Karpas-422 (cell line): ENCODE measurements around the gene MAGOH. TPM values are rescaled to one million over a fixed set of nuclear protein-coding genes. Genes with fewer than 3 reads are reported as not detected.
"Not testable (repeated sequence)": the region's sequence is repeated elsewhere in the genome, so short reads cannot be mapped to it uniquely, and the experiment has no call there.

Experiments used
- DNase-seq: peaks from one replicate; pipeline ENCODE4 v3.0.0-alpha.2; 2015
- H2AFZ ChIP-seq: fragments of 200-600 bp; sonication (generic); 2 replicates; pipeline ENCODE4 v1.6.1; 2014; ENCODE audit warnings: antibody characterized with exemption, low read length, mixed read lengths
- H3K27ac ChIP-seq: fragments of 200-600 bp; sonication (generic); 2 replicates; pipeline ENCODE4 v1.5.1; 2014; ENCODE audit warnings: mild to moderate bottlenecking, low read length, moderate library complexity
- H3K27me3 ChIP-seq: fragments of 200-600 bp; sonication (generic); 2 replicates; pipeline ENCODE4 v1.6.1; 2014; ENCODE audit warnings: low read length, mixed read lengths
- H3K36me3 ChIP-seq: fragments of 200-600 bp; sonication (generic); 2 replicates; pipeline ENCODE4 v1.6.1; 2014; ENCODE audit warnings: low read length, mixed read lengths; ENCODE audit not compliant: insufficient read depth
- H3K4me1 ChIP-seq: fragments of 200-600 bp; sonication (generic); 2 replicates; pipeline ENCODE4 v1.6.1; 2014; ENCODE audit warnings: mild to moderate bottlenecking, low read length, mixed read lengths
- H3K4me2 ChIP-seq: fragments of 200-600 bp; sonication (generic); 2 replicates; pipeline ENCODE4 v1.6.1; 2014; ENCODE audit warnings: low read length, low read depth, mild to moderate bottlenecking; ENCODE audit not compliant: poor library complexity, severe bottlenecking
- H3K4me3 ChIP-seq: fragments of 200-600 bp; sonication (generic); 2 replicates; pipeline ENCODE4 v1.5.1; 2014; ENCODE audit warnings: mild to moderate bottlenecking, antibody characterized with exemption, low read length, mixed read lengths
- H3K79me2 ChIP-seq: fragments of 200-600 bp; sonication (generic); 2 replicates; pipeline ENCODE4 v1.6.1; 2014; ENCODE audit warnings: mild to moderate bottlenecking, low read length, mixed read lengths
- H3K9ac ChIP-seq: fragments of 200-600 bp; sonication (generic); 2 replicates; pipeline ENCODE4 v1.6.0; 2014; ENCODE audit warnings: low read length
- H3K9me2 ChIP-seq: fragments of 200-600 bp; sonication (generic), shearing (Covaris generic); replicated peaks from 2 replicates; pipeline ENCODE4 v1.6.0; 2014; ENCODE audit warnings: mild to moderate bottlenecking, low read length, moderate library complexity; ENCODE audit not compliant: insufficient read depth
- H3K9me3 ChIP-seq: fragments of 300-700, 200-600 bp; sonication (generic); 2 replicates; pipeline ENCODE4 v1.6.1; 2014; ENCODE audit warnings: low read length, mixed read lengths
- H4K20me1 ChIP-seq: fragments of 200-600 bp; sonication (generic); 2 replicates; pipeline ENCODE4 v1.6.1; 2014; ENCODE audit warnings: mild to moderate bottlenecking, antibody characterized with exemption, low read length, low read depth; ENCODE audit not compliant: insufficient read depth
- total RNA-seq: library from RNA; depleted of rRNA; stranded (reverse); fragments of >200 nt; shearing (Covaris generic); gene quantifications from 2 replicates; pipeline ENCODE4 v1.2.3, GENCODE V29; 2014; ENCODE audit warnings: low replicate concordance; rRNA removed

MAGOH gene
- 67.1 and 76.4 TPM in 2 replicates for total RNA-seq

DNA sequence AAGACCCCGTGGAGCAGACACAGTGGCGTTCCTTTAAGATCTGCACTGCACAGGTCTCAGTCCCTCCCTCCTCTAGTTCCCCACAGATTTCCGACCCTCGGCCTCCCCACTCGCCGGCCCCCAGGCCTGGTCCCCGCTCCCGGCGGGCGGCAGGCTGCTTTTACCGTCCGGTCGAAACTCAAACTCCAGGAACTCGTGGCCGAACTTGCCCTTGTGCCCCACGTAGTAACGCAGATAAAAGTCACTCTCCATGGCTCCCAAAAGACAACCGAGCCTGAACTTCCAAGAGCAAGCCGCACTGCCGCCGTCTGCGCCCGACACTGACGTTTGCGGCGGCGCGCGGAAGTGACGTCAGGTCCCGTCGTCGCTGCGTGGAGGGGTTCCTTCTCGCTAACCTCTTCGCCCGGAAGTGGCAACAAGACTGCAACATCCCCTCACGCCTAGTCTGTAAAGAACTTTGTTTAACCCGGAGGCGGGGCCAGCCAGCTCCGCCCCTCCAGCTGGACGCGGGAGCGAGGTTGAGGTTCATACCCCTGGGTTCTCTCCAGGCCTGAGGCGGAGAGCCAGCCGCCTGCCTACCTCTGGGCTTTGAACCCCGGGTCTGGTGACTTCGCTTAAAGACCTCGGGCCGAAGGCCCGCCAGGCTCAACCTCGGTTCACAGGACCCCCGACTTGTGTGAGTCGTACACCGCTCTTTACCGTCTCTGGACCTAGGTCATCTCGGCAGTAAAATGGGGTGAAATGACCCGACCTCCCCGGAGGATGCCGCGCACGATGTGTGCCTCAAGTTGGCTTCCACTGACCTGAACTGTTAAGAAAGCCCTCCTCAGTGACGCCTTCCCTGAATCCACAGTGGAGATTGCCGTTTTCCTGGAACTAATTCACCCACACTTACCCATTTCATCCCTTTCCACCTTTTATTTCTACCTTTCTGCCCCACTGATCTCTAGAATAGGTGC is at the start of gene MAGOH:
Gene MAGOH (minus strand): TSS at position 322 of the 959 bp plus-strand sequence. CDS start 70 bp downstream, at position 252.
- peak within 1 kb of the TSS; percentile 89 for H3K9ac ChIP-seq
- peaks cover 32% of the 10 kb centered on the region for H3K79me2 ChIP-seq
- peak within 1 kb of the TSS; percentile 93 for H3K4me2 ChIP-seq
- peaks cover 6% of the 10 kb centered on the region; the same call in 1 of the 2 replicates for H3K36me3 ChIP-seq
- no peaks in the 10 kb centered on the region for H3K9me3 ChIP-seq
- H3K4me3 ChIP-seq, result peak within 1 kb of the TSS; percentile 90
- H3K9me2 ChIP-seq, result no peaks in the 10 kb centered on the region
- peak; percentile 98 for DNase-seq
- H3K27me3 ChIP-seq, result no peaks in the 10 kb centered on the region
- H3K4me1 ChIP-seq, result peaks cover 25% of the 10 kb centered on the region
- no peak within 1 kb of the TSS for H2AFZ ChIP-seq
- H3K27ac ChIP-seq, result no peak within 1 kb of the TSS
- H4K20me1 ChIP-seq, result peaks cover 5% of the 10 kb centered on the region; the same call in 1 of the 2 replicates

- H3K9me2 ChIP-seq, result no peaks in the 10 kb centered on the region
- H3K27me3 ChIP-seq, result no peaks in the 10 kb centered on the region
- no peak overlapping the region for H3K4me2 ChIP-seq
- peaks cover 4% of the 10 kb centered on the region; the same call in 1 of the 2 replicates for H4K20me1 ChIP-seq
- no peak overlapping the region for H3K4me3 ChIP-seq
- H3K79me2 ChIP-seq, result peaks cover 12% of the 10 kb centered on the region
- H3K9ac ChIP-seq, result no peak overlapping the region
- no peak overlapping the region for H2AFZ ChIP-seq
- no peak overlapping the region for H3K27ac ChIP-seq
- no peaks in the 10 kb centered on the region for H3K4me1 ChIP-seq
- DNase-seq, result no peak
- H3K36me3 ChIP-seq, result peaks cover 31% of the 10 kb centered on the region
- no peaks in the 10 kb centered on the region for H3K9me3 ChIP-seq
Measured at GRCh38 chr1:53286955-53287354, 48.6 kb upstream of the MAGOH start.

DNA sequence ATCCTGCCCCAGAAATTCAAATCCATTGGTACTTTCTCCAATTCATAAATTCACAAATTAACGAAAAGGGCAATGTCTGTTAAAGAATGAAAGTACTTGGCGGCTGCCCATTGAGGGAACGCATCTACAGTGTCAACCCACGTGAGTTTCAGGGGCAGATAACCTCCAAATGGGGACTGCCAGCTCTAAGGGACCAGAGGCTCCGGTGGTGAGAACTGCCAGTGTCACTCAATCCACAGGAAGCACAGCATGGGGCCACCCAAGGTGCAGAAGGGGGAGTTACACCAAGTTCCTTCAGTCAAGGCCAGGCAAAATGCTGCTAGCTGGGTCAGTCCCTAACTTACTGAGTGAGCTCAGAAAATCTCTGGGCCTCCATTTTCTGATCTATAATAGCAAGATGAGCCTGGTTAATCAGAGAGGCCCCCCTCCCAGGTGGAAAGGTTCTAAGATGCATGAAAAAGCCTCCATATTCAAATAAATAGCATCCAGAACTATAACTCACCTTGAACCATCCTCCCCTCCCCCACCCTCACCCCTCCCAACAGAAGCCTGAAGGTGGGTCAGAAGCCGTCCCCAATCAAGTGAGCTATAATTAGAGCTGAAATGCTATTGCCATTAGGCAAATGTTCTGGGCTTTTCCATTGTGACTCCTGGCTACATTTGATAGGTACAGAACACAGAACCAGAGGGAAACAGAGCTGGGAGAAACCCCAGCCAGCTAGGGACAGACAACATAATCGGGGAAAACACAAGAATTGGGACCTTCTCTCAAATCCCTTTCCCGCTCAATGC is 47.8 kb upstream of the MAGOH start:
- Histone ChIP-seq H3K79me2 (peaks cover 6% of the 10 kb centered on the region; the same call in 1 of the 2 replicates), H2AFZ (no peak overlapping the region), H3K27ac (no peak overlapping the region), H3K9me2 (no peaks in the 10 kb centered on the region), H3K4me2 (no peak overlapping the region), H3K27me3 (no peaks in the 10 kb centered on the region), H3K4me1 (no peaks in the 10 kb centered on the region), H3K9me3 (no peaks in the 10 kb centered on the region), H4K20me1 (peaks cover 4% of the 10 kb centered on the region; the same call in 1 of the 2 replicates), H3K36me3 (peaks cover 36% of the 10 kb centered on the region), H3K4me3 (no peak overlapping the region), H3K9ac (no peak overlapping the region)
- no peak for DNase-seq

DNA sequence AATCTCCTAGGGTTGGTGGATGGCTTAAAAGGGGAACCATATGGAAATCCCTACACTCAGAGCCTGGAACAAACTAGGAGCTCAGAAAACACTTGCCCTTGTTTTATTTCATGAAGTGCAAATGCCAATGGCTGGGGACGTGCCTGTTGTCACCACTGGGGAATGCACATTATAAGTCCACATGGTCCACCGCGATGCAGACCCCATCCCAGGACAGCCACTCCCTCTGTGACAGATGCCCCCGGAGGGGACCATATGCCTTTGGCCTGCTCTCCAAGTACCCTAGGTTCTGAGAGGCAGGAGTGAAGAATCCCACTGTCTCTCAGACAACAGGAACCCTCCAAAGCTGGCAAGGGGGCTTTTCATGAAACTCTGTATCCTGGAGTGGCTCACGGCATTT is 47.2 kb upstream of the MAGOH start:
- Histone ChIP-seq H3K9ac (no peak overlapping the region), H3K4me3 (no peak overlapping the region), H2AFZ (no peak overlapping the region), H3K9me3 (no peaks in the 10 kb centered on the region), H3K79me2 (peaks cover 1% of the 10 kb centered on the region; the same call in 1 of the 2 replicates), H3K9me2 (no peaks in the 10 kb centered on the region), H3K27ac (no peak overlapping the region), H3K4me1 (no peaks in the 10 kb centered on the region), H3K36me3 (peaks cover 36% of the 10 kb centered on the region), H4K20me1 (peaks cover 4% of the 10 kb centered on the region; the same call in 1 of the 2 replicates), H3K4me2 (no peak overlapping the region), H3K27me3 (no peaks in the 10 kb centered on the region)
- no peak for DNase-seq

DNA sequence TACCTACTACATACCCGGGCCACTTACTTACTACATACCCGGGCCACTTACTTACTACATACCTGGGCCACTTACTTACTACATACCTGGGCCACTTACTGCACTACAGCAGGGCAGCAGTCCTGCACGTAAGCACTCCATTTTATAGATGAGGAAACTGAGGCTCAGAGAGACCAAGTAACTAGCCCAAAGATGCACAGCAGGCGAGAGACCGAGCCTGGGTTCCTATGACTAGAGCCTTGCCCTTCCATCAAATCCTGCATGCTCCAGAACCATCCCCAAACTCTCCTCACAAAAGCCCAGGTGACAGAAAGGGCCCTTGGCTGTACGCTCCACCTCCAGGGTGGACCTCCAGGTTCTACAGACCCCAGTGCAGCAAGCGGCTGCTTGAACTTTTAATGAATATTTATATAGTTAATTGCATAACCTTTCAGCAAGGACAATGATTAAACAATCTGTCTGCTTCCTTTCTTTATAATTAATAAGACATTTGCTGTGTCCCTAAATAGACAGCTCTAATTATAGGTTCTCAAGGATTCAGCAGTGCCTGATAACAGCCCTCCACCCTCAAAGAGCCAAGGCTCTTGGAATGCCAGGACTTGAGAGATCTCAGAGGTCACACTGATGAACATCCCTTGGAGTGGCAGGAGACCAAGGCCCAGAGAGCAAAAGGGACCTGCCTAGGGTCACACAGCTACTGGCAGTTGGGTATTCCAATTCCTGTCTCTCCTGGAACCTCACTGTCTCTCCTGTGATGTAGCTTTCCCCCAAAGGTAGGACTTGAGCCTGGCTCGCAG is 46.1 kb upstream of the MAGOH start:
- H3K4me2 ChIP-seq, result no peak overlapping the region
- H3K4me3 ChIP-seq, result no peak overlapping the region
- H3K9me3 ChIP-seq, result no peaks in the 10 kb centered on the region
- DNase-seq, result no peak
- no peaks in the 10 kb centered on the region for H3K4me1 ChIP-seq
- no peaks in the 10 kb centered on the region for H3K9me2 ChIP-seq
- no peak overlapping the region for H3K27ac ChIP-seq
- no peaks in the 10 kb centered on the region for H3K79me2 ChIP-seq
- peaks cover 36% of the 10 kb centered on the region for H3K36me3 ChIP-seq
- no peak overlapping the region for H3K9ac ChIP-seq
- H4K20me1 ChIP-seq, result peaks cover 4% of the 10 kb centered on the region; the same call in 1 of the 2 replicates
- no peaks in the 10 kb centered on the region for H3K27me3 ChIP-seq
- no peak overlapping the region for H2AFZ ChIP-seq

DNA sequence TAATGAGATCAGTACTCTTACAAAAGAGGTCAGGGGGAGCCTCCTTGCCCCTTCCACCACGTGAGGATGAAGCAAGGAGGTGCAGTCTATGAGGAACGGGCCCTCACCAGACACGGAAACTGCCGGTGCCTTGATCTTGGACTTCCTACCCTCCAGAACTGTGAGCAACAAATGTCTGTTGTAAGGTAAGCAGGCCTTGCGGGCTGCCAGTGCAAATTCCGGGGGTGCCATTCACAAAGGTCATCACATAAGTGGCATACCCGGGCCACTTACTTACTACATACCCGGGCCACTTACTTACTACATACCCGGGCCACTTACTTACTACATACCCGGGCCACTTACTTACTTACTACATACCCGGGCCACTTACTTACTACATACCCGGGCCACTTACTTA is 44.8 kb upstream of the MAGOH start:
- H3K9me2 ChIP-seq, H4K20me1 ChIP-seq, H3K9me3 ChIP-seq, H2AFZ ChIP-seq, DNase-seq, H3K4me3 ChIP-seq, H3K4me1 ChIP-seq, H3K9ac ChIP-seq, H3K27me3 ChIP-seq, H3K27ac ChIP-seq, H3K79me2 ChIP-seq, H3K4me2 ChIP-seq: not testable (repeated sequence)
- H3K36me3 ChIP-seq, result peaks cover 36% of the 10 kb centered on the region

DNA sequence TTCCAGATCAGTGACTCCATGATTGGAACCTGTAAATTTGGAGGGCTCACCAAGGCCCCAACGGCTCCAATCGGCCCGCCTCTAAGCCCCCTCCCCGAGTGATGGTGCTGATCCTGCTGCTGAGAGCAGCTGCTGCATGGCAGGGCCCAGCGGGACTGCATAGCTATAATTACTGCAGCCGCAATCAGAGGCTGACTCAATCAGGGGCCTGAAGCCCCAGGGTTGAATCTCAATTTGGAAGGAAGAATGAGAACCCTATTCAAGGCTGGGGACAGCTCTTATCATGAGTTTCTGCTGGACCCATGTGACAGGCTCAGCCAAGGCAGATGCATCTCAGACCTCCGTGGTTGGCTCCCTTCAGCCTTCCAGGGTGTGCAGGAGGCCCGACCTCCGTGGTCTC is 42.8 kb upstream of the MAGOH start:
- Histone ChIP-seq H3K9me3 (no peaks in the 10 kb centered on the region), H3K27me3 (no peaks in the 10 kb centered on the region), H3K9ac (no peak overlapping the region), H2AFZ (no peak overlapping the region), H3K4me1 (no peaks in the 10 kb centered on the region), H3K36me3 (peaks cover 34% of the 10 kb centered on the region), H3K4me2 (no peak overlapping the region), H3K9me2 (no peaks in the 10 kb centered on the region), H3K79me2 (no peaks in the 10 kb centered on the region), H3K4me3 (no peak overlapping the region), H4K20me1 (no peaks in the 10 kb centered on the region), H3K27ac (no peak overlapping the region)
- no peak for DNase-seq
